Natural killer cell treated with Interleukin-12 subunit alpha and Interleukin-12 subunit beta and Interleukin-15 and Interleukin-18, amount 100 ng/mL, for 72 hours (primary cell): ENCODE measurements around the gene GNG7. TPM values are rescaled to one million over a fixed set of nuclear protein-coding genes. Genes with fewer than 3 reads are reported as not detected.

Source experiments
- ATAC-seq, 2 donors: fragments of 150-1000 bp; cut with Tn5 transposase in 1 of 2; sonication (Bioruptor Pico), chemical (Tn5 transposase) in 1 of 2; 2 replicates each; pipeline ENCODE4 v1.10.0; 2021
- DNase-seq: peaks from one replicate; pipeline ENCODE4 v3.0.0; 2022; ENCODE audit warnings: low spot score
- H3K27ac Mint-ChIP-seq, 2 donors: 1 replicate in 1 of 2; 2 replicates in 1 of 2; pipeline ENCODE4 v1.8.0; 2022; ENCODE audit warnings: mixed read lengths in 2 of 2, mild to moderate bottlenecking in 1 of 2, moderate library complexity in 1 of 2
- H3K27me3 Mint-ChIP-seq, 2 donors: 1 replicate in 1 of 2; 2 replicates in 1 of 2; pipeline ENCODE4 v1.8.0; 2022; ENCODE audit warnings: mixed read lengths in 2 of 2
- H3K36me3 Mint-ChIP-seq: one replicate; pipeline ENCODE4 v1.8.0; 2022; ENCODE audit warnings: mixed read lengths
- H3K4me1 Mint-ChIP-seq, 2 donors: 1 replicate in 1 of 2; 2 replicates in 1 of 2; pipeline ENCODE4 v1.8.0; 2022; ENCODE audit warnings: low read depth in 2 of 2, mixed read lengths in 2 of 2, mild to moderate bottlenecking in 1 of 2
- H3K4me3 Mint-ChIP-seq: one replicate; pipeline ENCODE4 v1.8.0; 2022; ENCODE audit warnings: mixed read lengths
- H3K9me3 Mint-ChIP-seq: 2 replicates; pipeline ENCODE4 v1.8.0; 2022; ENCODE audit warnings: mixed read lengths
- total RNA-seq, 2 donors: library from RNA; stranded (reverse); gene quantifications; one replicate each; pipeline ENCODE4 v1.2.3, GENCODE V29; 2022

The GNG7 gene
- total RNA-seq, 2 donors from 2014 or later = 0.26 to 0.59 TPM

DNA sequence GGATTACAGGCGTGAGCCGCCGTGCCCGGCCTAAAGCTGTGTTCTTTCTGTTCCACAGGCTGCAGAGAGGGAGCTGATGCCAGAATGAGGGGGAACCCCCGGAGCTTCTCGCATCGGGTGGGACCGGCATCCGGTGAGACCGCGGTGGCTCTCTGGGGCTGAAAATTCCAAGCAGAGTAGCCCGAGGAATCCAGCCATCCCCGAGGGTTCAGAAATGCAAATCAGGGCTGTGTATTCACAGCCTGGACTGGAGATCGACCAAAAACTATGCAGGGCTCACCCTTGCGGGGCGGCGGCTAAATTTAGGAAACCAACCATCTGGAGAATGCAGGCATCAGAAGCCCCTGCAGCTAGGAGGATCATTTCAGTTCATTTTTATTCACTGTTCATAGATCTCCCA is 99.2 kb downstream of the GNG7 start:
- no peaks in the 10 kb centered on the region for H3K9me3 Mint-ChIP-seq
- DNase-seq = no peak
- peaks cover 28 to 35% of the 10 kb centered on the region in 2 donors for H3K4me1 Mint-ChIP-seq
- H3K27me3 Mint-ChIP-seq = no peaks in the 10 kb centered on the region
- H3K4me3 Mint-ChIP-seq = peak overlapping the region; percentile 1
- H3K36me3 Mint-ChIP-seq = no peaks in the 10 kb centered on the region
- H3K27ac Mint-ChIP-seq = peak overlapping the region; percentile 19 to 38
- ATAC-seq = no peak

DNA sequence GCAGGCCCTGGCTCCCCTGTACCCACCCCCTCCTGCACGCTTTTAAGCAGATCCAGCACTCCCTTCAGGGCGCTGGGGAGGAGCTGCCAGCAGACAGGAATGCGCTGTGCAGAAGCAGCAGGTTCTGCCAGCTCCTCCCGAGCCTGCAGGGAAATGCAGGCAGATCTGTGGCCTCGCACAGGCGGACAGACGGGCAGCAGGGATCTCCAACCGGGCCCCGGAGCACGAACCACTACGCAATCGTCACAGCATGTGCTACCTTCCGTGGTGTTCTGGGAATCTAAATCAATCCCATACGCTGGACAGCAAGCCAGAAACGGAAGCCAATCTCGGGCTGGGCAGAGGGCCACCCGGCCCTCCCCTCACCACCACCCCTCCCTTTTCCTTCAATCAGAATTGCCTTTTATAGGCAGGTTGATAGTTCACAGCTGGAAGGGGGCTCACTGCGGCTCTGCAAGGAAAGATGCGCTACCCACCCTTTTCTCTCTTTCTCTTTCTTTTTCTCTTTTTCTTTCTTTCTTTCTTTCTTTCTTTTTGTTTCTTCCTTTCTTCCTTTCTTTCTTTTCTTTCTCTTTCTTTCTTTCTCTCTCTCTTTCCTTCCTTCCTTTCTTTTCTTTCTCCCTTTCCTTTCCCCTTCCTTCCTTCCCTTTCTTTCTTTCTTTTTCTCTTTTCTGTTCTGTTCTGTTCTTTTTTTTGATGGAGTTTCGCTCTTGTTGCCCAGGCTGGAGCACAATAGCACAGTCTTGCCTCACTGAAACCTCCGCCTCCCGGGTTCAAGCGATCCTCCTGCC is 99.9 kb downstream of the GNG7 start:
- no peaks in the 10 kb centered on the region for H3K36me3 Mint-ChIP-seq
- no peaks in the 10 kb centered on the region for H3K9me3 Mint-ChIP-seq
- H3K4me1 Mint-ChIP-seq = peaks cover 23 to 28% of the 10 kb centered on the region in 2 donors
- H3K4me3 Mint-ChIP-seq = peak overlapping the region; percentile 1
- peak overlapping the region; percentile 19 to 38 for H3K27ac Mint-ChIP-seq
- ATAC-seq (no peak), DNase-seq (no peak)
- no peaks in the 10 kb centered on the region for H3K27me3 Mint-ChIP-seq

DNA sequence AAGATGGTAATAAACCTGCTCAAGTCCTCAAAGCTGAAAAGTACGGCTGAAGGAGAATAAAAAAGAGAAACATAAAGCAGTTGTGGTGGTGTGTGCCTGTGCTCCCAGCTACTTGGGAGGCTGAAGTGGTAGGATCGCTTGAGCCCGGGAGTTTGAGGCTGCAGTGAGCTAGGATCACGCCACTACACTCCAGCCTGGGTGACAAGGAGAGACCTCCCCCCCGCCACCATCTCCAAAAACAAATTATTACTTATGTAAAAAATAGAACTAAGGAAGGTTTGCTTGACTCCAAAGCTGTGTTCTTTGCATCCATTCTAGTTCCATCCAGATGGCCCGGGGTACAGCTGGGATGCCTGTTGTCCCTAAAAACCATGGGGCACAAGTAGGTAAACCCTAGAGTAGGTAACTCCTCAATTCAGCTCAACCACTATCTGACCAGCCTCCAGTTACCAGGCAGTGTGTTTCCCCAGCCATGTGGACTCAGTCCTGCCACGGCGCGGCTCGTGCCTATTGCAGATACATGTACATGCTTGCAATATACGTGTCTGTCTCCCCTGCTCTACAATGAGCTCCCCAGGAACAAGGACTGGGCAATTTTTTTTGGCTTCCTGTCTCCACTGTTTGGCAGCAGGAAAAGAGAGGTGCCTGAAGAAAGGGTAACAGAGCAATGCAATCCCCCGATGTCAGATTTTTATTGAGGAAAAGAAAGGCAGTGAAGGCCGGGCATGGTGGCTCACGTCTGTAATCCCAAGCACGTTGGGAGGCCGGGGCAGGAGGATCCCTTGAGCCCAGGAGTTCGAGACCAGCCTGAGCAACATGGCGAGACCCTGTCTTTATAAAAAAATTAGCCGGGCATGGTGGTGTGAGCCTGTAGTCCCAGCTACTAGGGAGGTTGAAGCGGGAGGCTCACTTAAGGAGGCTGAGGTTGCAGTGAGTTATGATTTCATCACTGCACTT is 101.3 kb downstream of the GNG7 start:
- Mint-ChIP-seq H3K4me1 (peaks cover 23 to 27% of the 10 kb centered on the region in 2 donors), H3K4me3 (peak overlapping the region; percentile 1), H3K27me3 (no peaks in the 10 kb centered on the region), H3K27ac (no peak overlapping the region), H3K36me3 (no peaks in the 10 kb centered on the region), H3K9me3 (no peaks in the 10 kb centered on the region)
- ATAC-seq (no peak), DNase-seq (no peak)

DNA sequence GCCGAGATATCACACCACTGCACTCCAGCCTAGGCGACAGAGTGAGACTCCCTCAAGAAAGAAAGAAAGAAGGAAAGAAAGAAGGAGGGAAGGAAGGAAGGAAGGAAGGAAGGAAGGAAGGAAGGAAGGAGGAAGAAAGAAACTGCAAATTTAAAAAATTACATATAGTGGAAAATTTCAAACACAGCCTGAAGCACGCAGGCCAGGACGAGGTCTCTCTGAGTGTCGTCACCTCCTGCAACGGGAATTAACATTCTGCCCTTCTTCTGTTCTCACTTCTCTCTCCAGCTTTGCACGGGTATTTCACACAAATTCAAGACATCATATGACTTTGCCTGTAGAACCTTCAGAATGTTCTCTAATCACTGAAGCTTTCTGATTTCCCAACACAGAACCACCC is 108.2 kb downstream of the GNG7 start:
- H3K27me3 Mint-ChIP-seq = peaks cover 12 to 16% of the 10 kb centered on the region in 2 donors
- H3K27ac Mint-ChIP-seq = peak overlapping the region in 1 of 2 donors; percentile 38
- peaks cover 16% of the 10 kb centered on the region for H3K9me3 Mint-ChIP-seq
- no peak for ATAC-seq
- H3K4me3 Mint-ChIP-seq = no peak overlapping the region
- peaks cover 7 to 8% of the 10 kb centered on the region in 2 donors for H3K4me1 Mint-ChIP-seq
- DNase-seq = no peak
- peaks cover 4% of the 10 kb centered on the region for H3K36me3 Mint-ChIP-seq

DNA sequence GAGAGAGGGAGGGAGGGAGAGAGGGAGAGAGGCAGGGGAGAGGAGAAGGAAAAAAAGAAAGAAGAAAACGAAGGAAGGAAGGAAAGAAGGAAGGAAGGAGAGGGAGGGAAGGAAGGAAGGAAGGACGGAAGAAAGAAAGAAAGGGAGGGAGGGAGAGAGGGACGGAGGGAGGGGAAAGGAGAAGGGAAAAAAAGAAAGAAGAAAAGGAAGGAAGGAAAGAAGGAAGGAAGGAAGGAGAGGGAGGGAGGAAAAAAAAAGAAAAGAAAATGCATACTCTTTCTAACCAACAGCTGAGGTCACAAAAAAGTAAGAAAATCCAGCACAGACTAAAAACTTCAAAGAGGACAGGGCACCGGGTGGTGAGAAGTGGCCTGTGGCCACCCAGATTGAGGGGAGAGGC is 109.7 kb downstream of the GNG7 start:
- Mint-ChIP-seq H3K27ac (peak overlapping the region in 1 of 2 donors; percentile 64), H3K27me3 (peaks cover 12 to 18% of the 10 kb centered on the region in 2 donors), H3K4me3 (no peak overlapping the region), H3K36me3 (peaks cover 4% of the 10 kb centered on the region), H3K9me3 (peaks cover 16% of the 10 kb centered on the region), H3K4me1 (no peaks in the 10 kb centered on the region)
- DNase-seq (no peak), ATAC-seq (no peak)

DNA sequence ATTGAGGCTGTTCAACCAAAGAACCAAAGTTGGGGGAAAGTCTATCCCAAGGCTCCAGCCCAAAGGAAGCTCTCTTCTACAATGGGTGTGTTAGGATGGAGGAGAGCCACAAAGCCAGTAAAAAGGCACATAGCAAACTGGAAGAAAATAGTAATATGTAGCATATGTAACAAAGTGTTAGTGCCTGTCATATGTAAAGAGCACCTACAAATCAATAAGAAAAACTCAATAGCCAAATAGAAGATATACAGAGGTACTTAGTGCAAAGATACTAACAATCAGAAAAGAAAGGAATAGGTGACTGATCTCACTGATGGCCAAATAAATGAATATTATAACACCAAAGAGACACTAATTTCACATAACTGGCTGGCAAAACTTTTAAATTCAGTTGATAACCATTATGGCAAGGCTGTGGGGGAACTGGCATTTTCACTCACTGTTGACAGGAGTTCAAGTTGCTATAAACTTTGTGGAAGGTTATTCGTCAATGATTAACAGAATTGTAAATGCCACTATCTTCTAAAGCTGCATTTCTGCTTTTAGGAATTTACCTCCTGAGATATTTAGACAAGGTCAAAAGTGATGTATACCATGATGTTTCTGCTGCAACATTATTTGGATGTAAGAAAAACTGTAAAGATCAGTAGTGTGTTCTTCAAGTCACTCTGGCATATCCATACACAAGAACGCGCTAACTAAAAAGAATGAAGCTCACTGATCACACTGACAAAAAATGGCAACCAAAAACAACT is 110.8 kb downstream of the GNG7 start:
- H3K27me3 Mint-ChIP-seq = peaks cover 12 to 24% of the 10 kb centered on the region in 2 donors
- no peaks in the 10 kb centered on the region for H3K4me1 Mint-ChIP-seq
- no peak overlapping the region for H3K4me3 Mint-ChIP-seq
- peaks cover 4% of the 10 kb centered on the region for H3K36me3 Mint-ChIP-seq
- no peak overlapping the region for H3K27ac Mint-ChIP-seq
- peaks cover 16% of the 10 kb centered on the region for H3K9me3 Mint-ChIP-seq
- ATAC-seq (no peak), DNase-seq (no peak)

DNA sequence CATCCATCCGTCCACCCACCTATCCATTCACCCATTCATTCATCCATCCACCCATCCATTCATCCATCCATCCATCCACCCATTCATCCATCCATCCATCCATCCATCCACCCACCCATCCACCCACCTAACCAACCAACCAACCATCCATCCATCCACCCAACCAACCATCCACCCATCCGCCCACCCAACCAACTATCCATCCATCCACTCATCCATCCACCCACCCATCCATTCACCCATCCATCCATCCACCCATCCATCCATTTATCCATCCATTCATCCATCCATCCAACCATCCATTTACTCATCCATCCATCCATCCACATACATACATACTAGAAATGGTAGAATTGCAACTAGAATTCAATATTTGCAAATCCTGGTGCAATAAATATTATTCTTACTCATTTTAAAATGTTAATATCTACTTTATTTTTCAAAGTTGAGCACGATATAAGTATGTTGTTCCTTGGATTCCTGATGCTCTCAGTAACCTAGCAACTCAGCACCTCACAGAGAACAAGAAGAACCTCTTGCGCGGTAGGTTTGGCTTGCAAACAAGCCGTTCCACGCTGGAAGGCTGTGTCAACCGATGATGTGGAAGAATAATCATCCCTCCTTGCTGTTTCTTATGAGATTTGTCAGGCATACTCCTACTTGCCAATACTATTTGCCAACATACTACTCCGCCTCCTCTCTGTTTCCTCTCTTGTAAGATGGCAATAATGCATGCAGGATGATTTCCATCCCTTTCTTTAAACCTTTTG is 111.7 kb downstream of the GNG7 start:
- H3K9me3 Mint-ChIP-seq = peaks cover 16% of the 10 kb centered on the region
- no peaks in the 10 kb centered on the region for H3K4me1 Mint-ChIP-seq
- no peak overlapping the region for H3K27ac Mint-ChIP-seq
- DNase-seq (no peak), ATAC-seq (no peak)
- H3K36me3 Mint-ChIP-seq = peaks cover 4% of the 10 kb centered on the region
- no peak overlapping the region for H3K4me3 Mint-ChIP-seq
- H3K27me3 Mint-ChIP-seq = peaks cover 12 to 24% of the 10 kb centered on the region in 2 donors

DNA sequence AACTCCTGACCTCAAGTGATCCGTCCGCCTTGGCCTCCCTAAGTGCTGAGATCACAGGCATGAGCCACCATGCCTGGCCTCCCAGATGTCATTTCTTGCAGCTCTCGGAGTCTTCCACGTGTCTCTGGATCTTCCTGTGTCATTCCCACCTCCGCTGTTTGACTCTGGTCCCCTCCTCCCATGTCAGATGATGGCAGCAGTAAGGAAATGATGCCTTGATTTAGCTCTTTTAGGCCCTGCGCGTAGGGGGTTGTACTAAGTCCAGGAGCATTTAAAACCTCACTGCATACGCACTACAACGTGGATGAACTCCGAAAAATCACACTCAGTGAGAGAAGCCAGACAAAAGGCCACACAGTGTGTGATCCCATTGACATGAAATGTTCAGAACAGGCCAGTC is 113.1 kb downstream of the GNG7 start:
- H3K36me3 Mint-ChIP-seq = peaks cover 4% of the 10 kb centered on the region
- H3K4me1 Mint-ChIP-seq = no peaks in the 10 kb centered on the region
- H3K27me3 Mint-ChIP-seq = peaks cover 12 to 24% of the 10 kb centered on the region in 2 donors
- no peak overlapping the region for H3K27ac Mint-ChIP-seq
- DNase-seq = no peak
- H3K4me3 Mint-ChIP-seq = no peak overlapping the region
- H3K9me3 Mint-ChIP-seq = peaks cover 16% of the 10 kb centered on the region
- no peak for ATAC-seq

DNA sequence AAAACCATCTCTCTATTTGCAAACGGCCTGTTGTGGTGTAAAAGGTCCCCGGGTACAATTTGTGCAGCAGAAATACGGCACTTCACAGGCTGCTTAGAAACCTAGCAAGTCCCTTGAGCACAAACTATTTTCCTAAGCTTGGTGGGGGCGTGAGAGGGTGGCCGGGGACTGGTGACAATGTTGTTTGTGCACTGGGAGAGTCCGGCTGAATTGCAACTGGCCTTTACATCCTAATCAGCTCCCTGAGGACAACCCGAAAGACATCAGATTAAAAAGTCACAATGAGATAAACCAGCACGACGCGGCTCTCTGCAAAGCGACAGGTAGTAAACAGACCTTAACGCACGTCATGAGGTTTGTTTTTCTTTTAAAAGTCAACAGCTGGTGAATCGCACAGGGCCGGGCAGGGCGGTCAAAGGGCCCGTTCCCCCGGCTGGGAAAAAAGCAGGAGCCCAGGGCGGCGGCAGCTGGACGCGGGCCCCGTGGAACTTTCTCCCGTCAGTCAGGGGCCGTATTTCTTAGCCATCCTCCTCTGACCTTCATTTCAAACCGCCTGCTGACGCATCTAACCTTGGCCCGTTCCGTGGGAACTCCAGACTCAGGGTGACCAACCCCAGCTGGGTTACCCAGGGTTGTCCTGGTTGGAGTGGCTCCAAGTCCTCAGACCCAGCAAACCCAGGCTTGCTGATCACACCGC is 114.3 kb downstream of the GNG7 start:
- H3K4me3 Mint-ChIP-seq = no peak overlapping the region
- ATAC-seq (no peak), DNase-seq (no peak)
- H3K27ac Mint-ChIP-seq = no peak overlapping the region
- peaks cover 16% of the 10 kb centered on the region for H3K9me3 Mint-ChIP-seq
- peaks cover 4% of the 10 kb centered on the region for H3K36me3 Mint-ChIP-seq
- peaks cover 12 to 24% of the 10 kb centered on the region in 2 donors for H3K27me3 Mint-ChIP-seq
- H3K4me1 Mint-ChIP-seq = no peaks in the 10 kb centered on the region

DNA sequence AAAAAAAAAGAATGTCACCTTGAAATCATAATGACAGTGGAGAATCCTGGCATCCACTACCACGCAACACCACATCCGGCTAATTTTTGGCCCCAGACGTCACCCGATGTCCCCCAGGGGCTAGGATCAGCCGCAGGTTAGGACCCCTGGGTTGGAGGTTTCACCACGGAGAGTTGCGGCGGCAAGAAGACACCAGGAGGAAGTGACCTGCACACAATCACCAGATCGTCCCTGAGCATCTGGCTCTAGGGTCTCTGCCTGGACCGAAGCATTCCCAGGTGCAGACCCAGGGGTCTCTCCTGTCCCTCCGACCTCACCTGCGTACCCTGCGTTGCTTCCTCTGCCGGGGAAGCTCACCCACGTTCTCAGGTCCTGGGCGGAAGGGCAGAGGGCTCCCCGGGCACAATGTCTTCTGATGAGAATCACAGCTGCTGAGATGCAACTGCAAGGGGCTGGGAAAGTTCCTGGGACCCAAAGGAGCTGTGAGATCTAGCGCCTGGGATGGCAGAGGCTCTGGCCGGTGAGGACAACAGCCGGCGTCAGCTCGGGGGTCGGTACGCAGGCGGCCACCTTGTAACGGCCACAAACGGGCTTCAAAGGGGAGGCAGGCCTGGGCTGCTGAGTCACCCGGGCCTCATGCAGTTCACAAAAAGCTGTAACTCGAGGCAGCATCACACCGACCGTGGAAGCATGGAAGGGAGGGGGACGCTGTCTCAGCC is 115.3 kb downstream of the GNG7 start:
- H3K27ac Mint-ChIP-seq = no peak overlapping the region
- peaks cover 16% of the 10 kb centered on the region for H3K9me3 Mint-ChIP-seq
- no peak overlapping the region for H3K4me3 Mint-ChIP-seq
- H3K27me3 Mint-ChIP-seq = peaks cover 12 to 24% of the 10 kb centered on the region in 2 donors
- peaks cover 4% of the 10 kb centered on the region for H3K36me3 Mint-ChIP-seq
- no peaks in the 10 kb centered on the region for H3K4me1 Mint-ChIP-seq
- ATAC-seq (no peak), DNase-seq (no peak)

DNA sequence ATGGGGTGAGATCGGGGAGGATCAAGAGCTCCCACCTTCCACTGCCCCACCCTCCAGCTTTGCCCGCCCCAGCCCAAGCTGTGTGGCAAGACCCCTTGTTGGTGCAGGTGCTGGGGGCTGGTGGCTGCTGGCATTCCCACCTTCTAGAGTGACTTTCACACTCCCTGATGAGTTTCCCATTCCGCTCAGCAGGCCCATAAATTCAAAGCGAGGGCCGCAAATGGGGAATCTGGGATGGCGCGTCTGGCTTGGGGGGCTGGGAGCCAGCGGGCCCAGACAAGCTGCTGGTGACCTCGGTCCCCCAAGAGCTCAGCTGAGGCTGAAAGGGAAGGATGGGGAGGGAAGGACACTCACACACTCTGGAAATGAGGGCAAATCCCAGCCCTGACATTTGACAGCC is 116.3 kb downstream of the GNG7 start:
- DNase-seq = no peak
- H3K9me3 Mint-ChIP-seq = peaks cover 10% of the 10 kb centered on the region
- H3K4me3 Mint-ChIP-seq = no peak overlapping the region
- peaks cover 7 to 15% of the 10 kb centered on the region in 2 donors for H3K27me3 Mint-ChIP-seq
- ATAC-seq = no peak
- H3K4me1 Mint-ChIP-seq = peaks cover 0 to 5% of the 10 kb centered on the region in 2 donors
- no peak overlapping the region for H3K27ac Mint-ChIP-seq
- H3K36me3 Mint-ChIP-seq = peaks cover 6% of the 10 kb centered on the region

DNA sequence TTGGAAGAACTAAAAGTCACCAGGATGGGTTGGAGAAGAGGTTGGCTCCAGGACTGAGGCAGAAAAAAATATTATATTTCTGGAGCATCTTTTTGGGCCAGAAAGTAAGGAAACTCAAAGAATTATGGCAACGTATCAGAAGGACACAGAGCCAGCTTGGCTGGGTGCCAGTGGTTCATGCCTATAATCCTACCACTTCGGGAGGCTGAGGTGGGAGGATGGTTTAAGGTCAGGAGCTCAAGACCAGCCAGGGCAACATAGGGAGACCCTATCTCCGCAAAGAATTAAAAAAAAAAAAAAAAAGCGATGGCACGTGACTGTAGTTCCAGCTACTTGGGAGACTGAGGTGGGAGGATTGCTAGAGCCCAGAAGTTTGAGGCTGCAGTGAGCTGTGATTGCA is 118.5 kb downstream of the GNG7 start:
- Mint-ChIP-seq H3K4me1 (peaks cover 0 to 11% of the 10 kb centered on the region in 2 donors), H3K4me3 (no peak overlapping the region), H3K27me3 (peaks cover 0 to 7% of the 10 kb centered on the region in 2 donors), H3K36me3 (peaks cover 5% of the 10 kb centered on the region), H3K27ac (peak overlapping the region in 1 of 2 donors; percentile 22), H3K9me3 (no peaks in the 10 kb centered on the region)
- no peak for ATAC-seq
- DNase-seq = no peak
